GM21619 (cell line): ENCODE measurements around the gene CDH20.

Experiments
- ATAC-seq: cut with Tn5 transposase; IDR thresholded peaks from one replicate; pipeline ENCODE4 v1.9.1; 2021; ENCODE audit not compliant: unreplicated experiment

CDH20 gene

DNA sequence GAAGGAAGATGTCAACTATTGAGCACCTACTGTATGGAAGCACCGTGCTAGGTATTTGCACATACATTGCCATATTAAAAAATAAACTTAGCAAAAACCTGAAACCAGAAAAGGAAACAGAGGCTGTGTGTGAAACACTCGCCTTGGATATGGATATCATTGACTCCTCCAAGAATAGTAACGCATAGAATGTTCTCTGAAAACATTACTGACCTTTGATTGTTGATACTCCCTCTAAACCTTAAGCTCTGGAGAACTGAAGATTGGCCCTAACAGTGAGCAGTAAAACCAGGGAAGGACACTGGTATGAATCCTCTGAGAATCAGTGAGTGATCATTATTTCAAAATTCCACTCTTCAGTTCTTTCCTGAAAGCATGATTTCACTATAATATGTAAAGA is 236.8 kb downstream of the CDH20 start:
- ATAC-seq, result no peak

DNA sequence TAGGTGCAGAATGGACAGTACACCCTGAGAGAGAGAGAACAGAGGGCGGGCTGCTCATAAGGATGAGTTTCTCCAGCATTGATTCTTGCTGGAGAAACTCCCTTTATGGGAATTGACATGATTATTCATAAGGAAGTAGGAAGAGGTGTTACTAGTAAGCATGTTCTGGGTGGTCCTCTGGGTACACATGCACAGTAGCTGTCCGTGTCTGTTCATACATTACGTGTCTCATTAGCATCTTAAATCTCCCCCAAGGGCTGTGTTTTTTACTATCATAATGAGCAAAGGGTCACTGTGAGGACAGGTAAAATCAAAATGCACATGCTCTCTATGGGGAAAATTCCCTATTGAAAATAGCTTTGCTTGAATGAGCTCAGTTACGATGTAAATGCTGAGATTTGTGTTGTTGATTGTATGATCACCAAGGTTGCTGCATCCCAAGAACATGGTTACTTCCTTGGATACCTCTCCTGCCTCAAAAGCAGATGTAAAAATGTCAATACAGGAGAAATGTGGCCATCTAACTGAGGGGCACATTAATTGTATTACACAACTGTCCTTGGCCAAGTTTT is 238.9 kb downstream of the CDH20 start:
- no peak for ATAC-seq

DNA sequence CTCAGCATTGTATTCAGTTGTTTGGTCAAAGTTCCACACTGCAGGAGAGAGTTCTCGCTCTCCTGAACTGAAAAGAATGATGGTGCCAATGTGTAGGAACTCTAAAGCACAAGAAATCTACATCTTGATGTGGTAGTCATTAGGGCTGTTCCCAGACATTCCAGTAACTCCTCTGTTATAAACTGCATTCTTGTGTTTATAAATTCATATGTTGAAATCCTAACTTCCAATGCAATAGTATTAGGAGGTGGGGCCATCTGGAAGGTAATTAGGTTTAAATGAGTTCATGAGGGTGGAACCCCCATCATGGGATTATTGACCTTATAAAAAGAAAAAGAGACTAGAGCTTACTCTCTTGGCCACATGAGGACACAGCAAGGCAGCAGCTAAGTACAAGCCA is 239.6 kb downstream of the CDH20 start:
- no peak for ATAC-seq

DNA sequence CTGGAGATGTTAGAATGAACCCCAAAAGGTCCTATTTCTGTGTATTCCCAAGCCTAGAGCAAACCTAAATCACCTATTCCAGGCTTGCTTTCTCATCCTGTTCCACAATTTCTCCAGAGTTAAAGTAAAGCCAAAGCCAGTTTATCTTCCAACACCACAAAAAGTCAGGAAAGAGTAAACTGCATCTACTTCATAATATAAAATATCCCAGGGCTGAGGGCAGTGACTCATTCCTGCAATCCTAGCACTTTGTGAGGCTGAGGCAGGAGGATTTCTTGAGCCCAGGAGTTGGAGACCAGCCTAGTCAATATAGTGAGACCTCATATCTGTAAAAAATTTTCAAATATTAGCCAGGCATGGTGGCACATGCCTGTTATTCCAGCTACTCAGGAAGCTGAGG is 241.4 kb downstream of the CDH20 start:
- ATAC-seq, result no peak

DNA sequence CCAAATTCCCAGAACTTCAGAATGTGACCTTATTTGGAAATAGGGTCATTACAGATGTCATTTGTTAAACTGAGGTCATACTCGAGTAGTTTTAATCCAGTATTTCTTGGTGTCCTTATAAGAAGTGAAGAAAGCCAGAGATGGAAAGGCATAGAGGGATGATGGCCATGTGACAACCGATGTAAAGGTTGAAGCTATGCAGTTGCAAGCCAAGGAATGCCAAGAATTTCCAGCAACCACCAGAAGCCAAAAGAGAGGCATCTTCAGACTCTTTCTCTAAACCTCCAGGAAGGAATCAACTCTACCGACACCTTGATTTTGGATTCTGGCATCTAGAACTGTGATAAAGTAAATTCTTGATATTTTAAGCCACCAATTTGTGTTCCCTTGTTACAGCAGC is 242.2 kb downstream of the CDH20 start:
- no peak for ATAC-seq

DNA sequence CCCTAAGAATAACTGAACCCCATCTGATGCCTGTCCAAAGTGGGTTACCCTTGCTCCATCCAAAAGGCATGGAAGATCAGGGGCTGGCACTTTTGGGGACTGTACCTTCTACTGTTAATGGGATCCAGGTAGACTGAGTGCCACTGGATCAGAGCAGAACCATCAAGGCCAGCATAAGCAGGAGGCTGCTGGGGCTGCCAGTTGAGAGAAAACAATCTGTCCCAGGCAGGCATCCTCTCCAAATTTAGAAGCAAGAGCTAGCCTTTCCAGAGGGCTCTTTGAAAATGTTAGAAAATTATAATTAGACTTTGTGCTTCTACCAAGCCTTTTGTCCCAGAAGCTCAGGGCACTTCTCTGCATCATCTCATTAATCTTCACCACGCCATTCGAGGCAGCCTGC is 245.6 kb downstream of the CDH20 start:
- no peak for ATAC-seq

DNA sequence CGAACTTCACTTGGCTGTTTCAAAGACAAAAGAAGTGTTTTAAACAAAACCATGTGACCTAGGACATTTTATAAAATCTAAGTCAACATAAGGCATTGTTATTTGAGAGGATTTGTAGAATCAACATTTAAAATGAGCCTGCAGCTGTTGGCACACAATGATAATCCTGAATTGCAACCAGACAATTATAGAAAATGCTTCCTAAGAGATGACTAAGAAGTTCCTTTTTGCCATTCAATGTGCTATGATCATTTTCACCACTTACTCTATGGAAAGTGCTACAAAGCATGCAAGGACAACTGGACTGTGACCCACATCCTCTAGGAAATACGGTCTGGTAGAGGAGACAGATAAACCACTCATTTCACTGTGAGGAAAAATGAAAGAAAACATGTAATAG is 246.4 kb downstream of the CDH20 start:
- no peak for ATAC-seq

DNA sequence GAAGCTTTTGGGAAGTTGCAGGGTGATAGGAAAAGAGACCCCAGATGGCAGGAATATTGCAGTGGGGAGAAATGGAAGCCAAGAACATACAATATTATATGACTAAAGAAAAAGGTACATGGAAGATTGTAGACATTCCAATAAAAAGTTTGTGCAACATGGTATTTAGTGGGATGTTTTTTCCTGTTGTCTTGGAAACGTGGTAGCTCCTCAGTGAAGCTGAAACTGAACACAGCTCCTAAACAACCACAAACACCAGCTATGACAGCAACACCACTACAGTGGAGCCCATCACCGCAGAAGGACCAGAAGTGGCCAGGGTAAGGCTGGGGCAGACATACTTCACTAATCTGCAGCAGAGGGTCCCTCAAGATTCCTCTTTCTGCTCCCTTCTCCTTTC is 246.8 kb downstream of the CDH20 start:
- no peak for ATAC-seq

DNA sequence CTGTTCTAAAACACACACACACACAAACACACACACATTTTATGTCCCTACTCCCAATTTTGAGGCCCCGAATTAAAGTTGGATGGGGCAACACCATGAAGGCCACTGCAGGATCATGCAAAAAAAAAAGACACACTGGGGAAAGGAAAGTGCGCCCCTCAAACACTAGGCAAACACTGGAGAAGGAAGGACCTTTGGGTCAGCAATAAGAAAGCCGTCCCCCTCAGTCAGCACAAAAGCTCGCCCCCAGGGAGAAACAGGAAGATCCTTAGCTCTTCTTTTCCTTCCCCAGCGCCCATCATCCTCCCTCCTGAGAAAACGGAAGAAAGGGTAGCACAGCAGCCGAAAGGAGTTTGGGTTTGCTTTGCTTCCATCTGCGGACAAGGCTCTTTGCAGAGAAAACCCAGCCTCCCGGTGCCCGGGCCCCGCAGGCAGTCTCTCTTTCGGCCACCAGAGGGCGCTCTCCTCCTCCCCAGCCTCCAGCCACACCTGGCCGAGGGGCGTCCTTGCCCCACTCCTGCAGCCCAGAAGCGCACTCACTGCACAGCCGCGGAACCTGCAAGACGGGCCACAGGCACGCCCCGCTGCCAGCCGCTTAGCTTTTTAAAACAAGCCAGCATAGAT is 248.5 kb downstream of the CDH20 start:
- peak; percentile 94 for ATAC-seq

DNA sequence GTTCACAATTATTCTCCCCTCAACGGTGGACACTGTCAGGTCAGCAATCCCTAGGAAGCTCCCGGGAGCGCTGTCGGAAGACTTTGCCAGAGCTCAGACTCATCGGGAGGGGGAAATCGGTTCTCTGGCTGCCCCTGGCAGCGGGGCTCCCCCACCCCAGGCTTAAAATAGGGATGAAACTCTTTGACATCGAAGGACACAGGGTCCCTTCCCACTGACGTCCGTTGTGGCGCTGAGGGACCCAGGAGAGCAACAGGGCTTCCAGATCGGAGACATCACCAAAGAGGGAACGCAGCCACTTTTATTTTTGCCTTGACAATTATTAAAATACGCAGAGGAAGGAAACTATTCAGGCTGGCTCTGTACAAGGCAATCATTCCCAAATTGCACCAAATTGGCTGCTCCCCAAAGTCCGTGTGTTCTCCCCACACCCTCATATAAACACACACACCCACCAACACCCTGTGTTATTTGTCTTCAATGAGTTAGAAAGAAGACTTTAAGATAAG is 249.0 kb downstream of the CDH20 start:
- no peak for ATAC-seq

DNA sequence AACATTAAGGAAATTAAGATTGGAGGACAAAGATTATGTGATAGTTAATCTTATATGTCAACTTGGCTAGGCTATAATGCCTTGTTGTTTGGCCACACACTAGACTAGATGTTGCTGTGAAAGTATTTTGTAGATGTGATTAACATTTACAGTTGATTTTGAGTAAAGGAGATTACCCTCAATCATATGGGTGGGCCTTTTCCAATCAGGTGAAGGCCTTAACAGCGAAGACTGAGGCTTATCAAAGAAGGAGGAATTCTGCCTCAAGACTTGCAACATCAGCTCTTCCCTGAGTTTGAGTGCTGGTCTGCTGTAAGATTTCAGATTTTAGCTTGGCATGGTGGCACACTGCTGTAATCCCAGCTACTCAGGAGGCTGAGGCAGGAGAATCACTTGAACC is 250.3 kb downstream of the CDH20 start:
- no peak for ATAC-seq

DNA sequence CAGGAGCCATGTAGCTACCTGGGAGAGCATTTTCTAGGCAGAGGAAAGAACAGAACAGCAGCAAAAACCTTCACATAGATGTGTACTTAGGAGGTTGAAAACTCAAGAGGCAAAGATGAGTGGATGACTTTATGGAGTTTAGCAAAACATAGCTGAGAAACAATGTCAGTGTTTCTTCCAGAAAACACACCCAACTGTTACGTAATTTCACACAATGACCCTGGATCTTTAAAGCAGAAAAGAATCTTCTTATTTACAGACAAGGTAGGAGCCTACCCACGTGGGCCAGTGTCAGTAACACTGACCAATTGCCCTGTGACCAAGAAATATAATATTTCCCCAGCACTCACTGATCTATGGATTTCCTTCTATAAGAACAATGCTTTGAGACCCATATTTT is 254.6 kb downstream of the CDH20 start:
- no peak for ATAC-seq

DNA sequence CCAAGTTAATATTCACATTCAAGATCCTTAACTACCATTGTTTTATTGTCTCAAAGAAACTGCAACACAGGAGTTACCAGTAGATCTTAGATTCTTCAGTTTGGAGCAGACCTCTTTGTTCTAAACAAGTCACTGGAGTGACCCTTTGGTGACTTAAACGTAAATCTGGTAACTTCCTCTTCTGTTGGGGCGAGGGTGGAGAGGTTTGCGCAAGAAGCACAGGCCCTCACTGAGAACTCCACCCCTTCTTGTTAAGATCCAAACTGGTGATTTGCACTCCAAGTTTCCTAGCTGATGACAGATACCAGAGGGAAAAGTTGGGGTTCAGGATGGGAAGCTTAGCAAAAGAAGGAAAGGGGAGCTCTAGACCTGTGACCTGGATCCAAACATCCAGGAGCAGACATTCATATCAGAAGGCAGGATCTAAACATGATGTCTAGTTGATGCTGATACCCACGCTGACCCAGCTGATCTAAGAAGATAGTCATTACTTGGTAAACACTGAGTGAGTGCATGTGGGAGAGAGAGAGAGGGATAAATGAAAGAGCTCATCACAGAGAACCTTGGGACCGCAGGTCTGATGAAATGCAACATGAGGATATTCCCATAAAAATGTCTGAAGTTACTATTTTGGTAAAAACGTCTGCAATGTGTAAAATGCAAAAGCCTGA is 256.0 kb downstream of the CDH20 start:
- no peak for ATAC-seq

DNA sequence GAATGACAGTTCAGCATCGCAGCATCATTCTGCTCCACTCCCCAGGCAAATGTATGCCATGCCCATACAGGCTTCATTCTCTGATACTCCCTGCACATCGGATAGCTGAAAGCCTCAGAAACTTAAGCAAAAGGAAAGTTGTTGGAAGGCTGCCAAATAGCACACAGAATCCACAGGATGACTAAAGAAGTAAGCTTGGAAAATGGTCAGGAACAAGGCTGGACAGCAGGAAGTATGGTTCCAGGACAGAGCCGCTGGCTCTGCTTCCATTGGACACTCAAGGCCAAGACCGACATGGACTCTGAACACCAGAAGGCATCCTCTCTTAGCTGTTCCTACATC is 256.5 kb downstream of the CDH20 start:
- no peak for ATAC-seq

DNA sequence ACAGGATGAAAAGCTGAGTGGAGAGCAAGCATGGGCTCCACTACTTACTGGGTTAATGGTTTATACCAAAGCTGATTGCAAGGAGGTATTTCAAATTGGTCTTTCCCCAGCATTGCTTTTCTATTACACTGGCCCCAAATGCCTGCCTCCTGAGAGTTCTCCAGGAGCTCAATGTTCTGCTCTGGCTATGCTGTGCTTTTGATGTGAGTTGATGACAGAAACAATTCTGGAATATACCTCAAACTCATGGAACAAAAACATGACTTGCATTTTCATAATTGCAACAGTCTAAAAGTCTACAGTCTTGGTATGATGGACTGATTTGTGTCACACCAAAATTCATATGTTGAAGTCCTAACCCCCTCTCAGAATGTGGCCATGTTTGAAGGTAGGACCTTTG is 258.0 kb downstream of the CDH20 start:
- ATAC-seq, result no peak

DNA sequence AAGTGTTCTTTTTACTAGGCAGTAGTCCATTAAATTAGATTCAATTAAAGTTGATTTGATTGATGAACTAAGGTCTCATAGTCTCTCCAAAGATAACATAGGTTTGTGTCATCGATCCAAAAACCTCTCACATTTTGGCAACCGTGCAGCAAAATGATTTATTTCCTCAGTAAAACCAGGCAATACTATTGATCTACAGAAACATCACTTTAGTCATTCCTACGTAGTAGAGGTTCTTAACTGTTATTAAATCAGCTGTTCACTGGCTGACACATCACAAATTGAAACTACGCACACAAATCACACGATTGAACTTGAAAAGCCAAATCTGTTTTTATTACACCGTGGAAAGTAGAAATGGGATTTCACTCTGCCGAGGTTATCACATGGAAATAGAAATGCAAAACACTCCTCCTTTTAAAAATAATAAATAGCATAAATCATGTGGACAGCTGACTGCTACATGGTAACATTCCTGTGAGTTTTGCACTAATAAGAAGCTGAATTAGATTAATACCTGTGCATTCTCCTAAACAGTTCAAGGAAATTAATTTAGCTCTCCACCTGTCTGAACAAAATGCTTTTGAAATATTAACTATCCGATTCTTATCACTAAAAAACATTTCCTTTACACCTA is 262.5 kb downstream of the CDH20 start:
- ATAC-seq, result no peak

DNA sequence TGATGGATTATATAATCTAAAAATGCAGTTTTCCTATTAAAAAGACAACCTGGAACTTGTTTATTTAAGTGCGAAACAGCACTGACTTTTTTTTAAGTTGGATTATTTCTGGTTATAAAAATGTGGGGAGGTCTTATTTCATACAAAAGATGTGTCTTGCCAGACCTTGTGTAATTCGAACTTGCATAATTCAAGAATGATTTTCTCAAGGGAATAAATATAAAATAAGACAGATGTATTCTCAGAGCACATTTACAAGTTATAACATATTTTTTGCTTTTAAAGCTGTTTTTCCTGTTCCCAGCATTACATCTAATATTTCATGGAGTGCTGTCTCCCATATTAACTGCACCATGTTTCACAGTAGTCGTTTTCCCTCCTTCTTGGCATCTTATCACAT is 263.1 kb downstream of the CDH20 start:
- no peak for ATAC-seq

DNA sequence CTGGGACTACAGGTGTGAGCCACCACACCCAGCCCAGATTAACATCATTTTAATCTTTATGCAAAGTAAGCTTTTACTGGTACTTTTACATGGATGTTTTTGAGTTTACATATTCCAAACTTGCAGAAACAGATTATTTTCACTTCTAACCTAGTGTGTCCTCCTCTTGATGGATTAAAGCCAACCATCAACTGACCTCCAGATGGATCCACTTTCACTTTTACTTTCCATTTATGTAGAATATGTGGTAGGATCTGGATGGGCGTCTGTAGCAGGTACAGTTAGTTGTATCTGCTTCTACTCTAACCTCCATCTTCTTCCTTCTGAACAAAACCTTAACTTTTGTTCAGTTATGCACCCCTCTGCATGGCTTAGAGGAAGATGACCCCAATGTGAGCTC is 264.1 kb downstream of the CDH20 start:
- no peak for ATAC-seq

DNA sequence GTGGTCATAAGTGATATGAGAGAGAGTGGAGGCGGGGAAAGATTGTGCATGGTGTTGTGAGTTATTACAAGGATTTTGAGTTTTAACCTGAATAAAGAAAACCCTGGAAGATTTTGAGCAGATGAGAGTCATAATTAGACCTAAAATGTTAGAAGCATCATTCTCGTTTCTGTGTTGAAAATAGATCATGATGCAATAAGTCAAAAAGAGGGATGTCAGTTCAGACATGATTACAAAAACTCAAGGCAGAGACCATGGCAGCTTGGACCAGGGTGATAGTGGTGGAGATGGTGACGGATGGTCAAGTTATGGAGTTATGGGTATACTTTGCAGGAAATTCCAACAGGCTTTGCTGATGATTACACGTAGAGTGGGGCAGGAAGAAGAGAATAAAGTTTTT is 267.2 kb downstream of the CDH20 start:
- ATAC-seq, result no peak

DNA sequence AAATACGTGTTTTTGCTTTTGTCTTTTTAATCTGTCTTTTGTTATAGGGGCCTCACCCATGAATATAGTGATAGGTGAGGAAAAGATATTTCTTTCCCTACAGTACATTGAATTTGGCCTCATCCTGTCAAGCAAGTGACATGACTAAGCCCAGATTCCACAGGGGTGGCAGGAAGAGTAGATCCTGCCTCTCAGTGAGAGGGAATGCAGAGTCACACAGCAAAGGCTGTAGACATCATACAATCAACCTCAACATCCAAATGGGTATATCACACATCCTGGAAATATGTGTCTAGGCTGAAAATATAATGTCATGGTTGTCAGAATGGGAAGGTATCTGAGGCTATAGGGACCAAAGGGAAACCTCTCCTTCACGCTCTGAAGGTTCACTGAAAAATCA is 269.6 kb downstream of the CDH20 start:
- ATAC-seq, result no peak
